GM12801 (cell line): Measurements from ENCODE around the gene CDR2L.

ENCODE experiments used
- CTCF ChIP-seq: IDR thresholded peaks from one replicate; pipeline ENCODE4 v1.5.1; 2011; ENCODE audit warnings: control low read depth; ENCODE audit not compliant: insufficient read length; ENCODE audit errors: extremely low read depth

The CDR2L gene

GRCh38 chr17:74947041-74947754 lies 40.2 kb upstream of the CDR2L start:
- no peak for TF ChIP-seq CTCF

- TF ChIP-seq CTCF: no peak
These were observed 37.8 kb upstream of the CDR2L start for GRCh38 chr17:74949455-74950115.

GRCh38 chr17:74950207-74950606 lies 37.2 kb upstream of the CDR2L start:
- no peak for TF ChIP-seq CTCF

- TF ChIP-seq CTCF: no peak
These were observed 36.4 kb upstream of the CDR2L start for GRCh38 chr17:74951065-74951464.

- no peak for TF ChIP-seq CTCF
These were observed 35.6 kb upstream of the CDR2L start for GRCh38 chr17:74951680-74952421.

GRCh38 chr17:74952431-74953133 lies 34.9 kb upstream of the CDR2L start:
- no peak for TF ChIP-seq CTCF
